Caco-2 (cell line): ENCODE measurements around the gene LRBA. TPM values are rescaled to one million over a fixed set of nuclear protein-coding genes. Genes with fewer than 3 reads are reported as not detected.

Source experiments
- BruUV-seq: library from RNA; stranded (reverse); fragments of 400-500 nt; replicated peaks from 2 replicates; lab custom pipeline; 2021; lab: Mats Ljungman, UMichigan
- CTCF ChIA-PET: fragments of 300-600 bp; sonication (Branson Sonifier 250); formaldehyde crosslinking; loops from one replicate; lab custom pipeline; 2022; ENCODE audit warnings: antibody characterized with exemption; lab: Charles Lee
- POLR2A ChIA-PET: fragments of 300-600 bp; sonication (Branson Sonifier 250); formaldehyde crosslinking; loops from one replicate; lab custom pipeline; 2022; ENCODE audit warnings: antibody characterized with exemption; lab: Charles Lee
- DNase-seq, 2 experiments: peaks; one replicate each; pipeline versions ENCODE4 v3.0.0 to v3.0.0-alpha.2; 2020 to 2022
- H3K27me3 ChIP-seq: replicated peaks from 2 replicates; pipeline ENCODE4 v1.6.0; 2011; ENCODE audit warnings: low read length; ENCODE audit not compliant: control insufficient read depth, insufficient read depth
- H3K36me3 ChIP-seq: 2 replicates; pipeline ENCODE4 v1.5.1; 2011; ENCODE audit warnings: low read length; ENCODE audit not compliant: control insufficient read depth, insufficient read depth
- H3K4me1 ChIP-seq: fragments of 250-450 bp; sonication (Bioruptor Pico); 2 replicates; pipeline ENCODE4 v1.5.1; 2020; ENCODE audit warnings: mild to moderate bottlenecking
- H3K4me3 ChIP-seq: 2 replicates; pipeline ENCODE4 v1.5.1; 2011; ENCODE audit warnings: low read depth, mild to moderate bottlenecking, control low read depth, low read length
- H3K9me3 ChIP-seq: fragments of 250-450 bp; sonication (Bioruptor Pico); 2 replicates; pipeline ENCODE4 v1.5.1; 2020; ENCODE audit warnings: mild to moderate bottlenecking, moderate library complexity
- H3K27ac Mint-ChIP-seq: one replicate; pipeline ENCODE4 v1.8.0; 2022; ENCODE audit warnings: mixed read lengths; ENCODE audit not compliant: unreplicated experiment
- H3K27me3 Mint-ChIP-seq: one replicate; pipeline ENCODE4 v1.8.0; 2022; ENCODE audit warnings: mixed read lengths; ENCODE audit not compliant: insufficient read depth, unreplicated experiment
- H3K36me3 Mint-ChIP-seq: one replicate; pipeline ENCODE4 v1.8.0; 2022; ENCODE audit warnings: mild to moderate bottlenecking, mixed read lengths; ENCODE audit not compliant: insufficient read depth, unreplicated experiment
- H3K4me1 Mint-ChIP-seq: one replicate; pipeline ENCODE4 v1.8.0; 2022; ENCODE audit warnings: low read depth, mixed read lengths; ENCODE audit not compliant: unreplicated experiment
- H3K4me3 Mint-ChIP-seq: one replicate; pipeline ENCODE4 v1.8.0; 2022; ENCODE audit warnings: mild to moderate bottlenecking, moderate library complexity, mixed read lengths; ENCODE audit not compliant: unreplicated experiment
- H3K9me3 Mint-ChIP-seq: one replicate; pipeline ENCODE4 v1.8.0; 2022; ENCODE audit warnings: mixed read lengths; ENCODE audit not compliant: unreplicated experiment
- CTCF ChIP-seq, 2 experiments: fragments of 200-600 bp in 1 of 2; IDR thresholded peaks; 1 replicate in 1 of 2; 2 replicates in 1 of 2; pipeline versions ENCODE4 v1.5.1 to v1.8.0; 2011 to 2022; ENCODE audit warnings: antibody characterized with exemption in 1 of 2, control low read depth in 1 of 2, inconsistent platforms in 1 of 2, low read depth in 1 of 2, low read length in 1 of 2, mild to moderate bottlenecking in 1 of 2, moderate library complexity in 1 of 2; ENCODE audit not compliant: insufficient read depth in 1 of 2, severe bottlenecking in 1 of 2, unreplicated experiment in 1 of 2
- intact Hi-C: fragments of 100-400 bp; cut with micrococcal nuclease; formaldehyde crosslinking; loops from one replicate; pipeline ENCODE4 v1.10.0; 2022; ENCODE audit not compliant: unreplicated experiment
- total RNA-seq: library from RNA; stranded (reverse); gene quantifications from 2 replicates; pipeline ENCODE4 v1.2.3, GENCODE V29; 2022

LRBA gene
- total RNA-seq, 1 experiment from 2014 or later, result 53.2 TPM

DNA sequence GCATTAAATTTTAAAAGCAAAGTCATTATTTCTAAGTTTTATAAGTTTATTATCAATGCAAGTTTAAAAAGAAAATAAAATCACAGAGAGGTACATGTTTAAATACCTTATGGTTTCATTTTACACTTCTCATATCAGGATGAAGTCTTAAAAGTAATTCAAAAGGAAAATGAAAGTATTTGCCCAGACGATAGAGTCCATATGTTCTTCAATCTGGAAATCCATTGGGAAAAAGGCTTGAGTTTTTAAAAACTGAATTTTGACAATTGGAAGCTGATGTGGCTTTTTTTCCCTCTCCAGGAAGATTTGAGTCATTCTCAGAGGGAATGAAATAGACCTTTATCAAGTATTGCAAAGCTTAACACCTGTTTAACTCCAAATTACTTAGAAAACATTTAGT lies 396.0 kb downstream of the LRBA start:
- no peaks in the 10 kb centered on the region for H3K27me3 Mint-ChIP-seq
- ChIA-PET CTCF (no interaction called here), POLR2A (no interaction called here)
- no peaks in the 10 kb centered on the region for H3K9me3 Mint-ChIP-seq
- intact Hi-C loops, result no loop called here
- no peak for DNase-seq
- Histone ChIP-seq H3K9me3 (no peaks in the 10 kb centered on the region), H3K4me3 (no peak overlapping the region), H3K36me3 (no peaks in the 10 kb centered on the region), H3K4me1 (no peaks in the 10 kb centered on the region), H3K27me3 (no peaks in the 10 kb centered on the region)
- H3K27ac Mint-ChIP-seq, result no peak overlapping the region
- TF ChIP-seq CTCF (IDR thresholded peaks at IDR 0.05; ENCODE audit: insufficient read depth in 1 of 2, low read depth in 1 of 2, low read length in 1 of 2, severe bottlenecking in 1 of 2, unreplicated experiment in 1 of 2), result no peak
- no TSS peak for BruUV-seq
- H3K36me3 Mint-ChIP-seq, result no peaks in the 10 kb centered on the region
- no peaks in the 10 kb centered on the region for H3K4me1 Mint-ChIP-seq
- no peak overlapping the region for H3K4me3 Mint-ChIP-seq

GRCh38 chr4:150609131-150609530 lies 406.0 kb downstream of the LRBA start:
- intact Hi-C loops, result no loop called here
- H3K36me3 ChIP-seq, result no peaks in the 10 kb centered on the region
- ChIA-PET POLR2A (no interaction called here), CTCF (interaction anchor here (0.6 kb wide), 1 partner anchor 19 kb away, joined by 7 read pairs; no protein-coding TSS in a partner anchor)
- no TSS peak for BruUV-seq
- 0 out of 2 replicates have a peak, but pooled peaks cover 4% of the 10 kb centered on the region for H3K4me1 ChIP-seq
- peaks cover 10% of the 10 kb centered on the region for H3K4me1 Mint-ChIP-seq
- H3K4me3 Mint-ChIP-seq, result no peak overlapping the region
- H3K4me3 ChIP-seq, result no peak overlapping the region
- H3K27me3 Mint-ChIP-seq, result no peaks in the 10 kb centered on the region
- no peaks in the 10 kb centered on the region for H3K27me3 ChIP-seq
- DNase-seq, result no peak
- H3K9me3 ChIP-seq, result no peaks in the 10 kb centered on the region
- H3K27ac Mint-ChIP-seq, result no peak overlapping the region
- no peaks in the 10 kb centered on the region for H3K9me3 Mint-ChIP-seq
- no peak for TF ChIP-seq CTCF (IDR thresholded peaks at IDR 0.05; ENCODE audit: insufficient read depth in 1 of 2, low read depth in 1 of 2, low read length in 1 of 2, severe bottlenecking in 1 of 2, unreplicated experiment in 1 of 2)
- H3K36me3 Mint-ChIP-seq, result peaks cover 6% of the 10 kb centered on the region

- no peaks in the 10 kb centered on the region for H3K36me3 ChIP-seq
- Mint-ChIP-seq H3K36me3 (peaks cover 11% of the 10 kb centered on the region), H3K27me3 (no peaks in the 10 kb centered on the region), H3K4me1 (no peaks in the 10 kb centered on the region), H3K27ac (no peak overlapping the region), H3K4me3 (no peak overlapping the region), H3K9me3 (no peaks in the 10 kb centered on the region)
- no peak overlapping the region for H3K4me3 ChIP-seq
- H3K27me3 ChIP-seq, result no peaks in the 10 kb centered on the region
- H3K9me3 ChIP-seq, result no peaks in the 10 kb centered on the region
- CTCF ChIA-PET, result no interaction called here
- no TSS peak for BruUV-seq
- intact Hi-C loops, result no loop called here
- POLR2A ChIA-PET, result interaction anchor here (0.5 kb wide), 1 partner anchor 35 kb away, joined by 8 read pairs; no protein-coding TSS in a partner anchor
- H3K4me1 ChIP-seq, result no peaks in the 10 kb centered on the region
- no peak for TF ChIP-seq CTCF (IDR thresholded peaks at IDR 0.05; ENCODE audit: insufficient read depth in 1 of 2, low read depth in 1 of 2, low read length in 1 of 2, severe bottlenecking in 1 of 2, unreplicated experiment in 1 of 2)
- DNase-seq, result no peak
These were observed 414.2 kb downstream of the LRBA start for GRCh38 chr4:150600812-150601445.
